ENCODE measurements around the gene SRSF3.
"Not testable (repeated sequence)": the region's sequence is repeated elsewhere in the genome, so short reads cannot be mapped to it uniquely, and the experiment has no call there.

DNA sequence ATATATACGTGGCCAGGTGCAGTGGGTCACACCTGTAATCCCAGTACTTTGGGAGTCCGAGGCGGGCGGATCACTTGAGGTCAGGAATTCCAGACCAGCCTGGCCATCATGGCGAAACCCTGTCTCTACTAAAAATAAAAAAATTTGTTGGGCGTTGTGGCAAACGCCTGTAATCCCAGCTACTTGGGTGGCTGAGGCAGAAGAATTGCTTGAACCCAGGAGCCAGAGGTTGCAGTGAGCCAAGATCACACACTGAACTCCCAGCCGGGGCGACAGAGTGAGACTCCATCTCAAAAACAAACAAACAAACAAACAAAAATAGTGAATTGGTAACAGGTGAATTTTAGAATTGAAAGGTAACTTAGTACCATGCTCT lies 5.1 kb upstream of the SRSF3 start:
- TF ChIP-seq, protein P1, sequence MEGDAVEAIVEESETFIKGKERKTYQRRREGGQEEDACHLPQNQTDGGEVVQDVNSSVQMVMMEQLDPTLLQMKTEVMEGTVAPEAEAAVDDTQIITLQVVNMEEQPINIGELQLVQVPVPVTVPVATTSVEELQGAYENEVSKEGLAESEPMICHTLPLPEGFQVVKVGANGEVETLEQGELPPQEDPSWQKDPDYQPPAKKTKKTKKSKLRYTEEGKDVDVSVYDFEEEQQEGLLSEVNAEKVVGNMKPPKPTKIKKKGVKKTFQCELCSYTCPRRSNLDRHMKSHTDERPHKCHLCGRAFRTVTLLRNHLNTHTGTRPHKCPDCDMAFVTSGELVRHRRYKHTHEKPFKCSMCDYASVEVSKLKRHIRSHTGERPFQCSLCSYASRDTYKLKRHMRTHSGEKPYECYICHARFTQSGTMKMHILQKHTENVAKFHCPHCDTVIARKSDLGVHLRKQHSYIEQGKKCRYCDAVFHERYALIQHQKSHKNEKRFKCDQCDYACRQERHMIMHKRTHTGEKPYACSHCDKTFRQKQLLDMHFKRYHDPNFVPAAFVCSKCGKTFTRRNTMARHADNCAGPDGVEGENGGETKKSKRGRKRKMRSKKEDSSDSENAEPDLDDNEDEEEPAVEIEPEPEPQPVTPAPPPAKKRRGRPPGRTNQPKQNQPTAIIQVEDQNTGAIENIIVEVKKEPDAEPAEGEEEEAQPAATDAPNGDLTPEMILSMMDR (IDR thresholded peaks at IDR 0.05) = not testable (repeated sequence)
- not testable (repeated sequence) for TF ChIP-seq MAFK (IDR thresholded peaks at IDR 0.05; ENCODE audit: partially characterized antibody); POLR2A (IDR thresholded peaks at IDR 0.05; ENCODE audit: low read length); CHD2 (IDR thresholded peaks at IDR 0.05; ENCODE audit: low read length, partially characterized antibody); KDM1A (IDR thresholded peaks at IDR 0.05; ENCODE audit: low read depth); NFE2L2 (conservative IDR thresholded peaks at IDR 0.05; ENCODE audit: low read length); RARB (CRISPR knock-in tag; IDR thresholded peaks at IDR 0.05); RFX5 (IDR thresholded peaks at IDR 0.05); EHMT2 (IDR thresholded peaks at IDR 0.05; ENCODE audit: low read depth)
- TF ChIP-seq, protein P2, sequence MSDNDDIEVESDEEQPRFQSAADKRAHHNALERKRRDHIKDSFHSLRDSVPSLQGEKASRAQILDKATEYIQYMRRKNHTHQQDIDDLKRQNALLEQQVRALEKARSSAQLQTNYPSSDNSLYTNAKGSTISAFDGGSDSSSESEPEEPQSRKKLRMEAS (IDR thresholded peaks at IDR 0.05) = not testable (repeated sequence)

Data from A549 (cell line).